Right lobe of liver (tissue), 4 donors: Measurements from ENCODE around the gene MYH10.

Experiments used
- POLR2A ChIP-seq: fragments of 450-650 bp; IDR thresholded peaks from one replicate; pipeline ENCODE4 v1.6.1; 2017; ENCODE audit warnings: antibody characterized with exemption, mild to moderate bottlenecking
- TF ChIP-seq, protein P1 (sequence below), 4 donors: fragments of 200-600 bp in 3 of 4; fragments of 450-650 bp in 1 of 4; IDR thresholded peaks; one replicate each; pipeline versions ENCODE4 v1.5.1 to v1.8.0; 2016 to 2022; ENCODE audit warnings: antibody characterized with exemption in 4 of 4, mild to moderate bottlenecking in 2 of 4
- donor health status: DM: no; HTN: no; CAD: no.
- donor health status: DM: no; HTN: no; CAD: no.
- donor health status: DM: no; HTN: yes; CAD: no.

DNA sequence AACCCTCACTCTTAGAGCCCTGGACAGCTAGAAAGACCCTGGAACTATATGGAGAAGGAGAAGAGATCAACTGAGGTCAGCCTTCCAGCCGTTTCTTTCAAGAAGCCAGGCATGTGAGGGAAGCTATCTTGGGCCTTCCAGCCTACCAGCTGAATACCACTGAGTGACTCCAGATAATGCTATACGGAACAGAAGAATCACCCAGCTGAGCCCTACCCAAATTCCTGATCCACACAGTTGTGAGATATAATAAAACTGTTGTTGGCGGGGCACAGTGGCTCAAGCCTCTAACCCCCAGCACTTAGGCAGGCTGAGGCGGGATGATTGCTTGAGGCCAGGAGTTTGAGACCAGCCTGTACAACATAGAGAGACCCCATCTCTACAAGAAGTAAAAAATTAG lies 26.2 kb upstream of the MYH10 start:
- TF ChIP-seq, protein P1, sequence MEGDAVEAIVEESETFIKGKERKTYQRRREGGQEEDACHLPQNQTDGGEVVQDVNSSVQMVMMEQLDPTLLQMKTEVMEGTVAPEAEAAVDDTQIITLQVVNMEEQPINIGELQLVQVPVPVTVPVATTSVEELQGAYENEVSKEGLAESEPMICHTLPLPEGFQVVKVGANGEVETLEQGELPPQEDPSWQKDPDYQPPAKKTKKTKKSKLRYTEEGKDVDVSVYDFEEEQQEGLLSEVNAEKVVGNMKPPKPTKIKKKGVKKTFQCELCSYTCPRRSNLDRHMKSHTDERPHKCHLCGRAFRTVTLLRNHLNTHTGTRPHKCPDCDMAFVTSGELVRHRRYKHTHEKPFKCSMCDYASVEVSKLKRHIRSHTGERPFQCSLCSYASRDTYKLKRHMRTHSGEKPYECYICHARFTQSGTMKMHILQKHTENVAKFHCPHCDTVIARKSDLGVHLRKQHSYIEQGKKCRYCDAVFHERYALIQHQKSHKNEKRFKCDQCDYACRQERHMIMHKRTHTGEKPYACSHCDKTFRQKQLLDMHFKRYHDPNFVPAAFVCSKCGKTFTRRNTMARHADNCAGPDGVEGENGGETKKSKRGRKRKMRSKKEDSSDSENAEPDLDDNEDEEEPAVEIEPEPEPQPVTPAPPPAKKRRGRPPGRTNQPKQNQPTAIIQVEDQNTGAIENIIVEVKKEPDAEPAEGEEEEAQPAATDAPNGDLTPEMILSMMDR (IDR thresholded peaks at IDR 0.05), result no peak
- TF ChIP-seq POLR2A, result no peak
